HepG2 (cell line): ENCODE measurements around the gene RFX7. TPM values are rescaled to one million over a fixed set of nuclear protein-coding genes. Genes with fewer than 3 reads are reported as not detected.
"Not testable (repeated sequence)": the region's sequence is repeated elsewhere in the genome, so short reads cannot be mapped to it uniquely, and the experiment has no call there.

Experiments
- ATAC-seq: fragments of 200-7000 bp; cut with Tn5 transposase; 3 replicates; pipeline ENCODE4 v1.9.1; 2020; ENCODE audit warnings: mild to moderate bottlenecking, moderate library complexity
- BruUV-seq: library from RNA; stranded (reverse); fragments of 400-500 nt; replicated peaks from 2 replicates; lab custom pipeline; 2021; lab: Mats Ljungman, UMichigan
- CTCF ChIA-PET: fragments of 300-600 bp; formaldehyde crosslinking; extraction: SDS; loops from one replicate; lab custom pipeline; 2021; ENCODE audit warnings: low total read pairs, inconsistent platforms, low intra/inter-chr PET ratio; lab: Yijun Ruan, JAX
- POLR2A ChIA-PET: fragments of 350-600 bp; sonication (Branson Sonifier 250); formaldehyde crosslinking; loops from one replicate; lab custom pipeline; 2020; ENCODE audit warnings: antibody characterized with exemption, inconsistent platforms; lab: Yijun Ruan, JAX
- DNase-seq: peaks from one replicate; pipeline ENCODE4 v3.0.0-alpha.2; 2015; ENCODE audit warnings: low spot score
- FAIRE-seq: peaks from 3 replicates; lab custom pipeline; 2011; peaks lifted over from hg19 to GRCh38; lab: Jason Lieb, UNC
- H2AFZ ChIP-seq: one replicate; pipeline ENCODE4 v1.6.1; 2011; ENCODE audit warnings: low read length, inconsistent platforms
- H3K27ac ChIP-seq: fragments of 300-600 bp; 3 replicates; pipeline ENCODE4 v1.8.0; 2011; ENCODE audit warnings: mixed run types, mild to moderate bottlenecking, mixed read lengths, low read length, inconsistent platforms; ENCODE audit not compliant: insufficient read depth; ENCODE audit errors: extremely low read length
- H3K27me3 ChIP-seq, 2 experiments: fragments of 200-600 bp in 1 of 2; 2 replicates in 1 of 2; 3 replicates in 1 of 2; pipeline versions ENCODE4 v1.6.0 to v1.8.0; 2011; ENCODE audit warnings: low read length in 2 of 2, mild to moderate bottlenecking in 2 of 2, moderate library complexity in 2 of 2, inconsistent platforms in 1 of 2; ENCODE audit not compliant: insufficient read depth in 2 of 2, control insufficient read depth in 1 of 2
- H3K36me3 ChIP-seq, 2 experiments: fragments of 200-600 bp in 1 of 2; replicated peaks in 1 of 2; 2 replicates in 1 of 2; 3 replicates in 1 of 2; pipeline versions ENCODE4 v1.5.1 to v1.8.0; 2011; ENCODE audit warnings: low read length in 2 of 2, inconsistent platforms in 1 of 2; ENCODE audit not compliant: insufficient read depth in 2 of 2, control insufficient read depth in 1 of 2
- H3K4me1 ChIP-seq: 2 replicates; pipeline ENCODE4 v1.5.1; 2012; ENCODE audit warnings: low read length, inconsistent platforms; ENCODE audit not compliant: insufficient read depth
- H3K4me2 ChIP-seq: 2 replicates; pipeline ENCODE4 v1.6.0; 2011; ENCODE audit warnings: low read depth, low read length, inconsistent platforms
- H3K4me3 ChIP-seq, 3 experiments: fragments of 200-600 bp in 1 of 3; sonication (generic), shearing (Covaris generic) in 1 of 3; replicated peaks in 1 of 3; 2 replicates each; pipeline ENCODE4 v1.5.1; 2011 to 2016; ENCODE audit warnings: low read length in 3 of 3, inconsistent platforms in 2 of 3, low read depth in 2 of 3, mild to moderate bottlenecking in 2 of 3, control low read depth in 1 of 3, mixed read lengths in 1 of 3; ENCODE audit not compliant: insufficient read depth in 1 of 3
- H3K79me2 ChIP-seq: one replicate; pipeline ENCODE4 v1.6.1; 2011; ENCODE audit warnings: low read length, inconsistent platforms; ENCODE audit not compliant: insufficient read depth
- H3K9ac ChIP-seq: 2 replicates; pipeline ENCODE4 v1.6.0; 2011; ENCODE audit warnings: mild to moderate bottlenecking, low read depth, low read length, inconsistent platforms; ENCODE audit not compliant: insufficient read depth
- H3K9me3 ChIP-seq: 2 replicates; pipeline ENCODE4 v1.5.1; 2012; ENCODE audit warnings: mild to moderate bottlenecking, low read length
- H4K20me1 ChIP-seq: 2 replicates; pipeline ENCODE4 v1.6.0; 2011; ENCODE audit warnings: inconsistent platforms, mild to moderate bottlenecking, low read length, moderate library complexity; ENCODE audit not compliant: insufficient read depth
- ATF2 ChIP-seq: sonication (generic); formaldehyde crosslinking; IDR thresholded peaks from 2 replicates; pipeline ENCODE4 v1.4.0; 2020; ENCODE audit warnings: missing genetic modification reagents
- CBFB ChIP-seq: sonication (generic); formaldehyde crosslinking; IDR thresholded peaks from 2 replicates; pipeline ENCODE4 v1.4.0; 2020; ENCODE audit warnings: missing genetic modification reagents
- ISL2 ChIP-seq: sonication (generic); formaldehyde crosslinking; IDR thresholded peaks from 2 replicates; pipeline ENCODE4 v1.5.0; 2020; ENCODE audit warnings: missing genetic modification reagents
- RARG ChIP-seq: sonication (generic); formaldehyde crosslinking; IDR thresholded peaks from 2 replicates; pipeline ENCODE4 v1.4.0; 2020; ENCODE audit warnings: low read depth, mild to moderate bottlenecking, missing genetic modification reagents
- SP5 ChIP-seq: IDR thresholded peaks from 2 replicates; pipeline ENCODE4 v1.6.1; 2016; ENCODE audit warnings: low read depth, borderline replicate concordance
- TBL1XR1 ChIP-seq: fragments of 150-350 bp; IDR thresholded peaks from 2 replicates; pipeline ENCODE4 v1.6.1; 2014; ENCODE audit warnings: borderline replicate concordance, low read length; ENCODE audit not compliant: partially characterized antibody
- ZBTB1 ChIP-seq: sonication (generic); formaldehyde crosslinking; IDR thresholded peaks from 2 replicates; pipeline ENCODE4 v1.4.0; 2020; ENCODE audit warnings: missing genetic modification reagents, borderline replicate concordance
- ZNF468 ChIP-seq: sonication (generic); formaldehyde crosslinking; IDR thresholded peaks from 2 replicates; pipeline ENCODE4 v1.8.0; 2022; ENCODE audit warnings: mild to moderate bottlenecking, moderate library complexity, missing genetic modification reagents
- ZSCAN29 ChIP-seq: sonication (generic); formaldehyde crosslinking; conservative IDR thresholded peaks from 2 replicates; pipeline ENCODE4 v1.4.0; 2020; ENCODE audit warnings: mild to moderate bottlenecking, missing genetic modification reagents
- WGBS: methylation state at CpG from one replicate; pipeline ENCODE4 v1.1.6; 2017; ENCODE audit warnings: low lambda C conversion rate; 5-methylcytosine and 5-hydroxymethylcytosine counted together
- in situ Hi-C: cut with HindIII; loops from 2 replicates; pipeline ENCODE4 v1.10.0; 2017; ENCODE audit warnings: low pct_unique_long_range_greater_than_20kb; ENCODE audit not compliant: extremely low pct_ligation_motif_present
- intact Hi-C: fragments of 100-400 bp; cut with micrococcal nuclease; formaldehyde crosslinking; loops from one replicate; pipeline ENCODE4 v1.10.0; 2022; ENCODE audit not compliant: unreplicated experiment
- polyA plus RNA-seq, 8 experiments: library from polyadenylated mRNA; depleted of rRNA in 3 of 8; stranded (reverse) in 7 of 8; unstranded in 1 of 8; fragments of >200 nt; fragmentation: Illumina TruSeq in 4 of 8; extraction: Trizol in 4 of 8; gene quantifications; 2 replicates each; pipeline versions ENCODE4 v1.2.1 to v1.2.3, GENCODE V29; 2011 to 2016; ENCODE audit warnings: low read depth in 4 of 8, missing spikeins in 1 of 8, mixed read lengths in 1 of 8; ENCODE audit not compliant: insufficient read depth in 1 of 8
- total RNA-seq, 5 experiments: library from RNA; depleted of rRNA; stranded (reverse); fragments of >200 nt; fragmentation: Illumina TruSeq; extraction: Trizol; gene quantifications; 2 replicates each; pipeline ENCODE4 v1.2.3, GENCODE V29; 2016; ENCODE audit warnings: low read depth in 1 of 5

Gene RFX7
- total and polyA plus RNA-seq, 2 of the 13 experiments (the other 11 are each of a cell fraction or from before 2014, with no cell fraction given), result 8.5 to 10.4 TPM

GRCh38 chr15:56205061-56205876, 38.4 kb downstream of the RFX7 start:
- Histone ChIP-seq H3K27me3 (no peaks in the 10 kb centered on the region), H3K27ac (no peak overlapping the region), H2AFZ (no peak overlapping the region), H3K79me2 (peaks cover 78% of the 10 kb centered on the region), H3K4me2 (no peak overlapping the region), H3K36me3 (peaks cover 6 to 13% of the 10 kb centered on the region in 2 experiments), H3K4me3 (no peak overlapping the region), H3K4me1 (peaks cover 17% of the 10 kb centered on the region; the same call in 1 of the 2 replicates), H4K20me1 (no peaks in the 10 kb centered on the region; the same call in 1 of the 2 replicates), H3K9ac (no peak overlapping the region), H3K9me3 (no peaks in the 10 kb centered on the region)
- TF ChIP-seq SP5 (CRISPR knock-in tag) (no peak), ATF2 (CRISPR knock-in tag) (no peak), ISL2 (CRISPR knock-in tag) (no peak), ZBTB1 (no peak), CBFB (CRISPR knock-in tag) (no peak), TBL1XR1 (no peak), ZNF468 (CRISPR knock-in tag) (no peak), ZSCAN29 (CRISPR knock-in tag) (no peak), RARG (CRISPR knock-in tag) (no peak)
- FAIRE-seq, result peak; percentile 21
- ChIA-PET CTCF (no interaction called here), POLR2A (no interaction called here)
- in situ Hi-C loops (no loop called here), intact Hi-C loops (no loop called here)
- ATAC-seq, result no peak
- DNase-seq, result no peak
- no TSS peak for BruUV-seq

DNA sequence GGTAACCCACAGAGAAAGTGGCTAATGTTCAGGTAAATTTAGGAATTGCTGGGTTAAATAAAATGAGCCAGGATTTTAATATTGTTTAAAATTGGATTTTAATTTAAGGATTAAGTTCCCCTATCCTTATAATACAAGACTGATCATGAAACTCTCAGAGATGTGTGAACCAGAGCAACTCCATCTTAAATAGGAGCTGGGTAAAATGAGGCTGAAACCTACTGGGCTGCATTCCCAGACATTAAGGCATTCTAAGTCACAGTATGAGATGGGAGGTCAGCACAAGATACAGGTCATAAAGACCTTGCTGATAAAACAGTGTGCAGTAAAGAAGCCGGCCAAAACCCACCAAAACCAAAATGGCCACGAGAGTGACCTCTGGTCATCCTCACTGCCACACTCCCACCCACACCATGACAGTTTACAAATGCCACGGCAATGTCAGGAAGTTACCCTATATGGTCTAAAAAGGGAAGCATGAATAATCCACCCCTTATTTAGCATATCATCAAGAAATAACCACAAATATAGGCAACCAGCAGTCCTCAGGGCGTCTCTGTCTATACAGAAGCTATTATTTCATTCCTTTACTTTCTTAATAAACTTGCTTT, 40.3 kb downstream of the RFX7 start:
- H4K20me1 ChIP-seq, CTCF ChIA-PET, H2AFZ ChIP-seq, H3K4me2 ChIP-seq, H3K9me3 ChIP-seq, H3K27me3 ChIP-seq, H3K27ac ChIP-seq, POLR2A ChIA-PET, intact Hi-C loops, BruUV-seq, H3K4me3 ChIP-seq, FAIRE-seq, DNase-seq, ATAC-seq, in situ Hi-C loops, H3K9ac ChIP-seq: not testable (repeated sequence)
- H3K79me2 ChIP-seq, result peaks cover 68% of the 10 kb centered on the region
- H3K36me3 ChIP-seq, result peaks cover 6 to 18% of the 10 kb centered on the region in 2 experiments
- H3K4me1 ChIP-seq, result peaks cover 17% of the 10 kb centered on the region; the same call in 1 of the 2 replicates
- 98% methylated on average over 4 of the region's 4 CpGs for WGBS
